GM06990 (cell line): ENCODE data around the gene OPN1LW.

Experiments used
- DNase-seq: peaks from one replicate; pipeline ENCODE4 v3.0.0-alpha.2; 2011; ENCODE audit not compliant: insufficient read length; ENCODE audit errors: extremely low read depth
- H3K27me3 ChIP-seq: replicated peaks from 2 replicates; pipeline ENCODE4 v1.6.0; 2011; ENCODE audit warnings: low read length; ENCODE audit not compliant: control insufficient read depth, insufficient read depth
- H3K36me3 ChIP-seq: 2 replicates; pipeline ENCODE4 v1.5.1; 2011; ENCODE audit warnings: low read length; ENCODE audit not compliant: control insufficient read depth, insufficient read depth
- H3K4me3 ChIP-seq: replicated peaks from 2 replicates; pipeline ENCODE4 v1.5.1; 2011; ENCODE audit warnings: low read depth, mild to moderate bottlenecking, control low read depth, low read length
- CTCF ChIP-seq: IDR thresholded peaks from 2 replicates; pipeline ENCODE4 v1.5.1; 2011; ENCODE audit warnings: low read length, control low read depth, mild to moderate bottlenecking, inconsistent platforms; ENCODE audit not compliant: insufficient read depth, poor library complexity, severe bottlenecking

Gene OPN1LW

GRCh38 chrX:154098551-154098950 is 45.5 kb upstream of the OPN1LW start:
- no peak for DNase-seq

GRCh38 chrX:154113729-154114128 is 30.3 kb upstream of the OPN1LW start:
- DNase-seq, result no peak
- no peak for TF ChIP-seq CTCF
- no peak overlapping the region for H3K4me3 ChIP-seq
- H3K36me3 ChIP-seq, result no peaks in the 10 kb centered on the region
- H3K27me3 ChIP-seq, result no peaks in the 10 kb centered on the region; the same call in 1 of the 2 replicates

More at GRCh38 chrX:154098551-154098950, 45.5 kb upstream of the OPN1LW start:
- no peaks in the 10 kb centered on the region for H3K27me3 ChIP-seq
- no peak overlapping the region for H3K4me3 ChIP-seq
- no peak for TF ChIP-seq CTCF
- H3K36me3 ChIP-seq, result no peaks in the 10 kb centered on the region

GRCh38 chrX:154114652-154115051 is 29.4 kb upstream of the OPN1LW start:
- no peaks in the 10 kb centered on the region; the same call in 1 of the 2 replicates for H3K27me3 ChIP-seq
- H3K4me3 ChIP-seq, result no peak overlapping the region
- DNase-seq, result no peak
- no peak for TF ChIP-seq CTCF
- H3K36me3 ChIP-seq, result no peaks in the 10 kb centered on the region

GRCh38 chrX:154115071-154115470 is 29.0 kb upstream of the OPN1LW start:
- Histone ChIP-seq H3K36me3 (no peaks in the 10 kb centered on the region), H3K27me3 (no peaks in the 10 kb centered on the region; the same call in 1 of the 2 replicates), H3K4me3 (no peak overlapping the region)
- no peak for TF ChIP-seq CTCF
- no peak for DNase-seq

- no peaks in the 10 kb centered on the region for H3K36me3 ChIP-seq
- no peak for DNase-seq
- no peak for TF ChIP-seq CTCF
- no peak overlapping the region for H3K4me3 ChIP-seq
- no peaks in the 10 kb centered on the region; the same call in 1 of the 2 replicates for H3K27me3 ChIP-seq
These were observed 28.3 kb upstream of the OPN1LW start for GRCh38 chrX:154115750-154116149.
